ENCODE data around the gene CELSR1.
A peak's percentile ranks its signal among the peaks of the same experiment; 100 is the strongest.

The CELSR1 gene

DNA sequence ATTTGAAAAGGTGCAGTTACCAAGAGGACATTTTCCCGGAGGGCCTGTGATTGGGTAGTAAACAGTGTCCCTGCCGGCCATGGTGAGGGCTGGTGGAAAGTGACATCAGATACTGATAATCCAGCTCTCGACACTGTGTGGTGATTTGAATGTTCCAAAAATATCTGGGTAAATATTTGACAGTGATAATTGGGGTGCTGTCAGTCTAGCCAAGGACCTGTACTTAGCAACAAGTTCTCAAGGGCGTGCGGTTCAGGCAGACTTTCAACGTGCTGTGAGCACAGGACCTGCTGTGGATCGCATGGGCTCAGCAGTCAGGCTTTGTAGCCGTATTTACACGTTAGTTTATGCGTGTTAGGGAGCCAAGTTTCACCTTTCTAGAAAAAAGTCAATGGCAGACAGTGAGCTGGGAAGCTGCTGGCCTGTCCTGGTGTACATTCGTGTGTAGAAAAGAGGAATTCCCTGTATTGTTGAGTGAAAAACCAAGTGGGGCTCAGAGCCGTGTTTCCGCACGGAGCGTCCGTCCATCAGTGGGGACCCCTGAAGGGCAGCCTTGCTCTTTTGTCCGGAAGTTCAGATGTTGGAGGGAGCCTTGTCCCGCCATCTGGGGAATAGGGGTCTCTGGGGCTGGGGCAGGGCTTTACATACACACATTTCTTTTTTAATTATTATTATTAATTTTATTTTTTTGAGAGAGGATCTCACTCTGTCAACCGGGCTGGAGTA, 190.6 kb downstream of the CELSR1 start:
- DNase-seq = no peak

GRCh38 chr22:46340676-46341075, 196.7 kb downstream of the CELSR1 start:
- no peak for DNase-seq

- no peak for DNase-seq
Measured at GRCh38 chr22:46339956-46340355, 197.5 kb downstream of the CELSR1 start.

GRCh38 chr22:46338636-46339035, 198.8 kb downstream of the CELSR1 start:
- no peak for DNase-seq

DNA sequence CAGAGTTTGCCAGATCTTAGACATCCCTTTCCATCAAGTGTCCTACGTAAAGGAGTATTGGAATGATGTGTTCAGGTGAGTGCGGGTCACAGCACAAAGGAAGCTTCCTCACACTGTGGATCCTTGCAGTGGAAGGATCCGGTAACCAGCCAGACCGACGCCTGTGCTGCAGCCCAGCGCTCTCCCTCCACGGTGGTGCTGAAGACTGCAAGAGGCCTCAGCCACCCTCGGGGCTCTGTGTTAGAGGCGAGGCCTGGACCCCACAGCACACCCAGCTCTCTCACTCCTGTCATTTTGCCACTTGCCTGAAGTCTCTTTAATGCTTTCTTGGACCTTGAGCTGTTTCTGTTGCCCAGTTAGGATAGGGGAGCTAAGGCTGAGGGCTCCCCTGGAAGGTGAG, 199.6 kb downstream of the CELSR1 start:
- DNase-seq = no peak

DNA sequence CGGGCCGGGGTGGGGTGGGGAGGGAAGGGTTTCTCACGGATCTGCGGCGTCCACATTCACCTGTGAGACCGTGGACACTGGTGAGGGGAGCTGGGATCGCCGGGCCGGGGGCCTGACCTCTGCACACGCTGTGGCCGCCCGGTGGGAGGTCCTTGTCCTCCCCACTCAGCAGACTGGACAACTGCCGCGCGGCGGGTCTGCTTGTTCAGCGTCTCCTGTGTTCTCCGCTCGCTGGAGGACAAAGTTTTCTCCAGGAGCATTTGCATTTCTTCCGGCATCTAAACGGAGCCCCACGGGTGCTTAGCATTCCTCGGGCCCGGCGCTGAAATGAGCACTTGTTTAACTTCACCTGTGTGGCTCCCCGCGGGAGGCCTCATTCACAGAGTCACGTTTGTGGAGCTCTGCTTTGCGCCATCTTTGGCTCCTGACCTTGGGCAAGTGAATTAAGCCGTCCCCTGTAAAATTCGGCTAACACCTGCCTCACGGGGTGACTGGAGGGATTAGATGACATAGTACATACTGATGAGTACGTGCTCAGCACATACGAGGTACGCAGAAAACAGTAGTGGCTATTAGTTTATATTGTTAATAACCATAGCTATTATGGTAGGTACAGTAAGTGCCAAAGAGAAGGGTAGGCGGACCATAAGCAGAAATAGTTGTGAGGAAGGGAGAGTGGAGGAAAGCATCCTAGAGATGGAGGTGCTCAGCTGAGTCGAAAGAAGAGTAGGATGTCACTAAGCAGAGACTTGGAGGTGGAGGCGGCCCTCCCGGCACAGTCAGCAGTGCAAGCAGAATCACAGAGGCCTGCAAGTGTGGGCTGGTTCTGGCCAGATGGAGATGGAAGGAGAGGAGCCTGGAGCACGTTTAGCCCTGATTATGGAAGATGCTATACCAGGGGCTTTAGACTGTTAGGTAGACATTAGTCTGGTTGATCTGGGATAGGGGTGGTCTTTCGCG, 201.0 kb downstream of the CELSR1 start:
- no peak for DNase-seq

GRCh38 chr22:46335201-46336118, 202.0 kb downstream of the CELSR1 start, which contains the start of gene TRMU:
Gene TRMU, plus strand, starts transcription at chr22:46335714. Its CDS starts 51 bp downstream, at chr22:46335765.
- peak; percentile 55 for DNase-seq

GRCh38 chr22:46331496-46331895, 205.9 kb downstream of the CELSR1 start:
- no peak for DNase-seq

DNA sequence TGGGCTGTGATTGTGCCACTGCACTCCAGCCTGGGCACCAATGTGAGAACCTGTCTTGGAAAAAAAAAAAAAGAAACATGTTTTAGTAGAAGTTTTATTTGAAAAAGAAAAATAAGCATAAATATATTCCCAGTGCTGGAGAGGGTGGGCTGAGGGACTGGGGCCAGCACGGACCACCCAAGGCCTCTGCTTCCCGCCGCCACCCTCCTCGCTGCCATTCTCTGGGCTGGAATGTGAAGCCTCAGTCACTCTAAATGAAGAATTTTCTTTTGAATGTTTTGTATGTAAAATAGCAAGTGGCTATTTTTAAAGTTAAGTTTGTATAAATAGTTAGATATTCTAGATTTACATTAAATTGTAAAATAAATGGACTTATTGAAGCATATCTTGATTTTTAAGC, 207.0 kb downstream of the CELSR1 start:
- DNase-seq = no peak

GRCh38 chr22:46329616-46330015, 207.8 kb downstream of the CELSR1 start:
- no peak for DNase-seq

- DNase-seq = no peak
Measured at GRCh38 chr22:46328797-46329196, 208.6 kb downstream of the CELSR1 start.

- no peak for DNase-seq
Measured at GRCh38 chr22:46327691-46328465, 209.5 kb downstream of the CELSR1 start.

- DNase-seq = no peak
Measured at GRCh38 chr22:46326066-46326680, 211.2 kb downstream of the CELSR1 start.

- DNase-seq = no peak
Measured at GRCh38 chr22:46323162-46323561, 214.3 kb downstream of the CELSR1 start.

- no peak for DNase-seq
Measured at GRCh38 chr22:46322711-46323110, 214.7 kb downstream of the CELSR1 start.

DNA sequence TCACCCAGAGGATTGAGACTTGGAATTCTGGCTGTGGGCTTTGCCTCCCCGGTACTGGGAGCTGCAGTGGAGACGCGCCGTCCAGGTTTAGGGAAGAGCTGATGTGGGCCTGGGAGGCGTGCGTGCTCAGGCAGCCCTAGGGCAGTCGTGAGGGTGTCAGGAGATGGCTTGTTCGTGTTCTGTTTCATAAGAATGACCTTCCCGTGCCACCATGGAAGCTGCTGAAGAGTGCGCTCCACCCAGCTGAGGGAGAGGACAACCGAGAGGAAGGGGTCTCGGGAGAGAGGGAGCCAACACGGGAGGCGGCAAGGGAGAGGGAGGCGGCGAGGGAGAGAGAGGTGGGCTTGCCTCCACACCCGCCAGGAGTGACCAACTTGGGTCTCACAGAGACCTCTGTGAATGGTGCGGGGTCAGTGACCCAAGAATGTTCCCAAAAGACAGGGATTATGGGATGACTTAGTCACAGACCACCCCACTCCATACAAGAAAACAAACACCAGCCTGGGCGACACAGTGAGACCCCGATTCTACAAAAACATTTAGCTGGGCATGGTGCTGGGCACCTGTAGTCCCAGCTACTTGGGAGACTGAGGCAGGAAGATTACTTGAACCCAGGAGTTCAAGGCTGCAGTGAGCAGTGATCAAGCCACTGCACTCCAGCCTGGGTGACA, 216.6 kb downstream of the CELSR1 start:
- no peak for DNase-seq

DNA sequence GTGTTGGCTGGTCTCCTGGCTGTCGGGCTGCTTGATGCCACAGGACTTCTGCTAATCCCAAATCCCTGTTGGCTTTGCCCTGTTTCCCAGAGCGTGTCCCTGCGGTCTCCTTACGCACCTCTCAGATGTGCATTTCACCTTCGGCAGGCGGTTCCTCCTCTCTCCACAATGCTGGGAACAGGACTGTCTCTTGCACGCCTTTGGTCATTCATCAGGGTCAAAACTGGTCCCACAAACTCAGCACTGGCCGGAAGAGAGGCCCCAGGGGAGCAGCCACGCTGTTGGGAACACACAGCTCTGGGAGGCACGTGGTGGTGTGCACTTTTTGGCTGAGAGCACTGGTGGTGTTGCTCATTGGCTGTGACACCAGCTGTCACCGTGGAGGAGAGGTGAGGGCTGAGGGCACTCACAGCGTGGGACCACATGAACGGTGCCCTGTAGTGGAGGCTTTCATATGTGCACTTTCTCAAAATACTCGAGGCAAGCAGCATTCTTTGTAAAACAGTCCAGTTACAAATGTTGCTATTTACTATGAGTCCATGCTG, 217.2 kb downstream of the CELSR1 start:
- DNase-seq = no peak

- no peak for DNase-seq
Measured at GRCh38 chr22:46319319-46319718, 218.1 kb downstream of the CELSR1 start.

- DNase-seq = no peak
Measured at GRCh38 chr22:46318576-46318975, 218.8 kb downstream of the CELSR1 start.

GRCh38 chr22:46317646-46318045, 219.8 kb downstream of the CELSR1 start:
- no peak for DNase-seq

DNA sequence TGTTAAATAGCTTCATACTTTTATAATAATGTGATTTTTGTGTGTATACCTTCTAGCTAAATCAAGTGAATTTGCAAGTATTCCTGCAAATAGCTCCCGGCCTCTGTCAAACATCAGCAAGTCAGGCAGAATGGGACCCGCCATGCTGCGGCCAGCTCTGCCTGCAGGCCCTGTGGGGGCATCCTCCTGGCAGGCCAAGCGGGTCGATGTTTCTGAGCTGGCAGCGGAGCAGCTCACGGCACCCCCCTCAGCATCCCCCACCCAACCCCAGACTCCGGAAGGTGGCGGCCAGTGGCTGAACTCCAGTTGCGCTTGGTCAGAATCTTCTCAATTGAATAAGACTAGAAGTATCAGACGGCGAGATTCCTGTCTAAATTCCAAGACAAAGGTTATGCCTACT, 221.4 kb downstream of the CELSR1 start:
- no peak for DNase-seq
